ENCODE data around the gene ST7. TPM values are rescaled to one million over a fixed set of nuclear protein-coding genes. Genes with fewer than 3 reads are reported as not detected.

The ST7 gene
- total and polyA plus RNA-seq, 2 donors from 2014 or later: 21.5 to 29.8 TPM

- intact Hi-C loops (cut with DNase I): loop anchor here (5.0 kb wide), 1 partner anchor 195 kb away; no protein-coding TSS in a partner anchor
- FAIRE-seq: peak; percentile 96
These were observed 174.4 kb downstream of the ST7 start for GRCh38 chr7:117127585-117128168.

GRCh38 chr7:117129521-117129955, 176.2 kb downstream of the ST7 start:
- intact Hi-C loops (cut with DNase I): loop anchor here (5.0 kb wide), 1 partner anchor 197 kb away; no protein-coding TSS in a partner anchor
- DNase-seq: no peak
- Histone ChIP-seq H3K27me3 (ENCODE audit: control insufficient read depth, insufficient read depth, low read length) (no peaks in the 10 kb centered on the region), H3K27ac (ENCODE audit: low read depth in 2 of 2, low read length in 2 of 2) (no peak overlapping the region), H3K9me3 (ENCODE audit: control insufficient read depth in 2 of 3, insufficient read depth in 1 of 3, low read length in 3 of 3) (no peaks in the 10 kb centered on the region), H3K36me3 (ENCODE audit: control insufficient read depth in 2 of 3, insufficient read depth in 3 of 3, low read length in 3 of 3) (peaks cover 0 to 5% (median 0%) of the 10 kb centered on the region in 3 donors), H3K4me1 (ENCODE audit: control insufficient read depth in 2 of 3, insufficient read depth in 2 of 3, low read depth in 1 of 3, low read length in 3 of 3) (peaks cover 1 to 6% (median 5%) of the 10 kb centered on the region in 3 donors), H3K9ac (ENCODE audit: low read length in 3 of 3) (no peak overlapping the region), H3K4me3 (ENCODE audit: low read length in 3 of 3) (no peak overlapping the region)
- no peak for TF ChIP-seq CTCF (IDR thresholded peaks at IDR 0.05; ENCODE audit: borderline replicate concordance, extremely low read depth, insufficient read depth)
- no peak for FAIRE-seq

More at GRCh38 chr7:117127585-117128168, 174.4 kb downstream of the ST7 start:
- DNase-seq: peak in 3 of 5 donors; percentile 29 to 83 (median 74)
- Histone ChIP-seq H3K9ac (ENCODE audit: low read length in 3 of 3) (no peak overlapping the region), H3K27ac (ENCODE audit: low read depth in 2 of 2, low read length in 2 of 2) (no peak overlapping the region), H3K9me3 (ENCODE audit: control insufficient read depth in 2 of 3, insufficient read depth in 1 of 3, low read length in 3 of 3) (no peaks in the 10 kb centered on the region), H3K4me1 (ENCODE audit: control insufficient read depth in 2 of 3, insufficient read depth in 2 of 3, low read depth in 1 of 3, low read length in 3 of 3) (peaks cover 3 to 10% (median 8%) of the 10 kb centered on the region in 3 donors), H3K36me3 (ENCODE audit: control insufficient read depth in 2 of 3, insufficient read depth in 3 of 3, low read length in 3 of 3) (peaks cover 0 to 2% (median 0%) of the 10 kb centered on the region in 3 donors), H3K4me3 (ENCODE audit: low read length in 3 of 3) (no peak overlapping the region), H3K27me3 (ENCODE audit: control insufficient read depth, insufficient read depth, low read length) (no peaks in the 10 kb centered on the region)
- TF ChIP-seq CTCF (IDR thresholded peaks at IDR 0.05; ENCODE audit: borderline replicate concordance, extremely low read depth, insufficient read depth): peak; percentile 62

GRCh38 chr7:117130262-117130661, 177.0 kb downstream of the ST7 start:
- no peak for FAIRE-seq
- H3K9me3 ChIP-seq (ENCODE audit: control insufficient read depth in 2 of 3, insufficient read depth in 1 of 3, low read length in 3 of 3): no peaks in the 10 kb centered on the region
- peaks cover 0 to 5% (median 0%) of the 10 kb centered on the region in 3 donors for H3K36me3 ChIP-seq (ENCODE audit: control insufficient read depth in 2 of 3, insufficient read depth in 3 of 3, low read length in 3 of 3)
- no peak for TF ChIP-seq CTCF (IDR thresholded peaks at IDR 0.05; ENCODE audit: borderline replicate concordance, extremely low read depth, insufficient read depth)
- H3K9ac ChIP-seq (ENCODE audit: low read length in 3 of 3): no peak overlapping the region
- no peak overlapping the region for H3K27ac ChIP-seq (ENCODE audit: low read depth in 2 of 2, low read length in 2 of 2)
- intact Hi-C loops (cut with DNase I): no loop called here
- no peak for DNase-seq
- no peaks in the 10 kb centered on the region for H3K4me1 ChIP-seq (ENCODE audit: control insufficient read depth in 2 of 3, insufficient read depth in 2 of 3, low read depth in 1 of 3, low read length in 3 of 3)
- no peaks in the 10 kb centered on the region for H3K27me3 ChIP-seq (ENCODE audit: control insufficient read depth, insufficient read depth, low read length)
- no peak overlapping the region for H3K4me3 ChIP-seq (ENCODE audit: low read length in 3 of 3)

All from kidney (tissue), 14 donors.